Measurements from ENCODE around the gene ZBTB7A.

ZBTB7A gene

DNA sequence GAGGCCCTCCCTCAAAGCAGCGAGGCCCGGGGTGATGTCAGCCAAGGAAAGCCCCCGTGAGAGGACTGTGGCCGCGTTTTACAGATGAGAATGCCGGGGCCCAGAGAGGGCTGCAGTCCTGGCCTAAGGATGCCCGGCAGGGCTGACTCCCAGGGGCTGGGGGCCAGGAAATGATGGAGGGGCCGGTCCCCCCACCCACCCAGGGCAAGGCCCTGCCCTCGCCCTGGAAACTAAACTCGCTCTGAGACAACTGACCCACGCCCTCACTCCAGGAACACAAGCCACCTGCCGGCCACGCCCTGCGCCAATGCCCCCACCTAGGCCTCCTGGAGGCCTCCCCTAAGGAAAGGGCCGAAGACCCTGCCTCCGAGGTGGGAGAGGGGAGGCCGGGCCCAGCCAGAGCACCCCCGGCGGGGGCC lies 7.2 kb downstream of the ZBTB7A start:
- Histone ChIP-seq H3K36me3 (ENCODE audit: insufficient read depth, low read length) (peaks cover 13% of the 10 kb centered on the region; the same call in 1 of the 2 replicates), H3K4me1 (ENCODE audit: insufficient read depth, low read length, poor library complexity, severe bottlenecking) (peaks cover 9% of the 10 kb centered on the region), H3K9me3 (ENCODE audit: insufficient read depth, low read depth, low read length) (no peaks in the 10 kb centered on the region), H3K9ac (ENCODE audit: low read depth, low read length, poor library complexity, severe bottlenecking) (no peak overlapping the region), H3K27me3 (ENCODE audit: insufficient read depth, low read length, poor library complexity, severe bottlenecking) (no peaks in the 10 kb centered on the region), H3K79me2 (ENCODE audit: insufficient read depth, low read length) (peaks cover 86% of the 10 kb centered on the region), H2AFZ (ENCODE audit: low read length) (no peak overlapping the region), H3K4me2 (ENCODE audit: low read depth, low read length, poor library complexity, severe bottlenecking) (no peak overlapping the region), H3K9me2 (replicated peaks; ENCODE audit: low read depth, low read length) (no peaks in the 10 kb centered on the region), H4K20me1 (ENCODE audit: insufficient read depth, low read length, poor library complexity, severe bottlenecking) (peaks cover 79% of the 10 kb centered on the region), H3K4me3 (ENCODE audit: low read length, poor library complexity, severe bottlenecking) (no peak overlapping the region), H3F3A (ENCODE audit: low read depth) (no peaks in the 10 kb centered on the region; the same call in 1 of the 2 replicates)
- no peak for TF ChIP-seq EZH2phosphoT487 (IDR thresholded peaks at IDR 0.05; ENCODE audit: borderline replicate concordance)
- TF ChIP-seq, protein P1, sequence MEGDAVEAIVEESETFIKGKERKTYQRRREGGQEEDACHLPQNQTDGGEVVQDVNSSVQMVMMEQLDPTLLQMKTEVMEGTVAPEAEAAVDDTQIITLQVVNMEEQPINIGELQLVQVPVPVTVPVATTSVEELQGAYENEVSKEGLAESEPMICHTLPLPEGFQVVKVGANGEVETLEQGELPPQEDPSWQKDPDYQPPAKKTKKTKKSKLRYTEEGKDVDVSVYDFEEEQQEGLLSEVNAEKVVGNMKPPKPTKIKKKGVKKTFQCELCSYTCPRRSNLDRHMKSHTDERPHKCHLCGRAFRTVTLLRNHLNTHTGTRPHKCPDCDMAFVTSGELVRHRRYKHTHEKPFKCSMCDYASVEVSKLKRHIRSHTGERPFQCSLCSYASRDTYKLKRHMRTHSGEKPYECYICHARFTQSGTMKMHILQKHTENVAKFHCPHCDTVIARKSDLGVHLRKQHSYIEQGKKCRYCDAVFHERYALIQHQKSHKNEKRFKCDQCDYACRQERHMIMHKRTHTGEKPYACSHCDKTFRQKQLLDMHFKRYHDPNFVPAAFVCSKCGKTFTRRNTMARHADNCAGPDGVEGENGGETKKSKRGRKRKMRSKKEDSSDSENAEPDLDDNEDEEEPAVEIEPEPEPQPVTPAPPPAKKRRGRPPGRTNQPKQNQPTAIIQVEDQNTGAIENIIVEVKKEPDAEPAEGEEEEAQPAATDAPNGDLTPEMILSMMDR (conservative IDR thresholded peaks at IDR 0.05; ENCODE audit: low read length): no peak

DNA sequence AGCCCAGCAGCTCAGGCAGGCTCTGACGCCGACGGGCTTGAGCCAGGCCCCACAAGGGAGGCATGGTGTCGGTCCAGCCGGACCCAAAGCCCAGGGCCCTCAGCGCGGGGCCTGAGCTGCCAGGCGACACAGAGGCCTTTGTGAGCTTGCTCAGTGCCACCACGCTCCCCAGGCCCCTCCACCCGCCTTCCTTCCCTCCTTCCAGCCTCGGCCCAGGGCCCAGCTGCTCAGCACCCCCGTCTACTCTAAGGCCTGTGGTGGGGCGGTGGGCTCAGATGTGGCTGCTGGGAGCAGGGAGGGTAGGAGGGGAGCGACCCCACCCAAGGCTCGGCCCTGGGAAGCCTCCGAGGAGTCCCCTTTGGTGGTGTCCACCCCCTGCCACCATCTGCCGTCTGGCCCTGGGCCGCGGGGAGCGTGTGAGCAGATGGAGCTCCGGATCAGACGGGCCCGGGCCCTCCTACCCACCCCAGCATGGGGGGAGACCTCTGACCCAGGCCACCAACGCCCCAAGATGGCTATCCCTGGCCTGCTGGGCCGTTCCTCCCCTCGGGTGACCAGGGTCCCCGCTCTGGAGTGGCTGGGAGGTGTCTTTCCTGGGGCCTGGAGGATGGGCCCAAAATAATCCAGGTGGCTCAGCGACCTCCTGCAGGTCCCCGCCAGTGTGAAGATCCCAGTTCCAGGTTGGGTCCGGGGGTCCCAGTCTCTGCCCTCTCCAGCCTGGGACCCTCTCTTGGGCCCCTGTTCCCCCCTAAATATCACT lies 7.8 kb downstream of the ZBTB7A start:
- H4K20me1 ChIP-seq (ENCODE audit: insufficient read depth, low read length, poor library complexity, severe bottlenecking): peaks cover 73% of the 10 kb centered on the region
- H3K9me2 ChIP-seq (replicated peaks; ENCODE audit: low read depth, low read length): no peaks in the 10 kb centered on the region
- no peak overlapping the region for H2AFZ ChIP-seq (ENCODE audit: low read length)
- no peak for TF ChIP-seq EZH2phosphoT487 (IDR thresholded peaks at IDR 0.05; ENCODE audit: borderline replicate concordance)
- TF ChIP-seq, protein P1 (conservative IDR thresholded peaks at IDR 0.05; ENCODE audit: low read length): no peak
- no peaks in the 10 kb centered on the region for H3K9me3 ChIP-seq (ENCODE audit: insufficient read depth, low read depth, low read length)
- no peak overlapping the region for H3K9ac ChIP-seq (ENCODE audit: low read depth, low read length, poor library complexity, severe bottlenecking)
- H3K36me3 ChIP-seq (ENCODE audit: insufficient read depth, low read length): peaks cover 18% of the 10 kb centered on the region; the same call in 1 of the 2 replicates
- peaks cover 3% of the 10 kb centered on the region for H3K4me1 ChIP-seq (ENCODE audit: insufficient read depth, low read length, poor library complexity, severe bottlenecking)
- no peaks in the 10 kb centered on the region for H3K27me3 ChIP-seq (ENCODE audit: insufficient read depth, low read length, poor library complexity, severe bottlenecking)
- no peak overlapping the region for H3K4me2 ChIP-seq (ENCODE audit: low read depth, low read length, poor library complexity, severe bottlenecking)
- no peaks in the 10 kb centered on the region; the same call in 1 of the 2 replicates for H3F3A ChIP-seq (ENCODE audit: low read depth)
- H3K79me2 ChIP-seq (ENCODE audit: insufficient read depth, low read length): peaks cover 84% of the 10 kb centered on the region
- no peak overlapping the region for H3K4me3 ChIP-seq (ENCODE audit: low read length, poor library complexity, severe bottlenecking)

DNA sequence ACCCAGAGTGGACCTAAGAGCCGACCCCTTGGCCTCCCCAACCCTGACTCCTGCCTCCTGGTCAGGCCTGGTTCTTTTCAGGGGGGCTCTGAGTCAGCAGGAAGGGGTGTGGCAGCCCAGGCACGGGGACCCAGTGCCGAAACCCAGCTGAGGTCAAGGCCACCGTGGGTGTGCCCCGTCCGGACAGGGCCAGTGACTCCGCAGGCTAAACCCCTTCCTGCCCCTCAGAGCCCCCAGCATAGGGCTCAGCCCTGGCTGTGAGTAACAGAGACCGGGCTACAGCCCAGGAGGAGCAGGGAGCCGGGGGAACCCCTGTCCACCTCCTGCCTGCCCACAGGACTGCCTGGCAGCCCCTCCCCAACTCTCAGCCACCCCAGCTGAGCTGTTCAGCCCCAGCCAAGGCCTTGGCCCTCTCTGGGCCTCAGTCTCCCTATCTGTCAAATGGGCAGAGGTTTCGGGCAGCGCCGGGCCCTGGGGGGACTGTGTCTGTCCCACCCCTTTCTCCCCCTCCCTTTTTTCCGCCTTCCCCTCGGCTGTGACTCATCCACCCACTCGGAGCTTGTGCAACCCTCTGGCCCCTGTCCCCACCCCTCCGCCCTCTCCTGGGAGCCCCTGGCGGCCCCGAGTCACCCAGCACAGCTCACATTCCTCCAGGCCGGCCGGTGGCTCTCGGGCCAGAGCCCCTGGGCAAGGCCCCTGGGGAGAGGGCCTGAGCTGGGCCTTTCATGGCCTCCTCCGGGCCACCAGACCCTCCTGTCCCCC lies 8.6 kb downstream of the ZBTB7A start:
- H3K79me2 ChIP-seq (ENCODE audit: insufficient read depth, low read length): peaks cover 84% of the 10 kb centered on the region
- H2AFZ ChIP-seq (ENCODE audit: low read length): no peak overlapping the region
- H3K4me3 ChIP-seq (ENCODE audit: low read length, poor library complexity, severe bottlenecking): no peak overlapping the region
- peaks cover 26% of the 10 kb centered on the region; the same call in 1 of the 2 replicates for H3K36me3 ChIP-seq (ENCODE audit: insufficient read depth, low read length)
- no peaks in the 10 kb centered on the region for H3K4me1 ChIP-seq (ENCODE audit: insufficient read depth, low read length, poor library complexity, severe bottlenecking)
- no peaks in the 10 kb centered on the region for H3K9me3 ChIP-seq (ENCODE audit: insufficient read depth, low read depth, low read length)
- H3K27me3 ChIP-seq (ENCODE audit: insufficient read depth, low read length, poor library complexity, severe bottlenecking): no peaks in the 10 kb centered on the region
- H4K20me1 ChIP-seq (ENCODE audit: insufficient read depth, low read length, poor library complexity, severe bottlenecking): peaks cover 69% of the 10 kb centered on the region
- TF ChIP-seq, protein P1 (conservative IDR thresholded peaks at IDR 0.05; ENCODE audit: low read length): no peak
- no peak for TF ChIP-seq EZH2phosphoT487 (IDR thresholded peaks at IDR 0.05; ENCODE audit: borderline replicate concordance)
- H3K4me2 ChIP-seq (ENCODE audit: low read depth, low read length, poor library complexity, severe bottlenecking): no peak overlapping the region
- H3K9ac ChIP-seq (ENCODE audit: low read depth, low read length, poor library complexity, severe bottlenecking): no peak overlapping the region
- no peaks in the 10 kb centered on the region for H3K9me2 ChIP-seq (replicated peaks; ENCODE audit: low read depth, low read length)
- no peaks in the 10 kb centered on the region; the same call in 1 of the 2 replicates for H3F3A ChIP-seq (ENCODE audit: low read depth)

Measured in Loucy (cell line).